ENCODE results near the gene SMAD5.

The SMAD5 gene

DNA sequence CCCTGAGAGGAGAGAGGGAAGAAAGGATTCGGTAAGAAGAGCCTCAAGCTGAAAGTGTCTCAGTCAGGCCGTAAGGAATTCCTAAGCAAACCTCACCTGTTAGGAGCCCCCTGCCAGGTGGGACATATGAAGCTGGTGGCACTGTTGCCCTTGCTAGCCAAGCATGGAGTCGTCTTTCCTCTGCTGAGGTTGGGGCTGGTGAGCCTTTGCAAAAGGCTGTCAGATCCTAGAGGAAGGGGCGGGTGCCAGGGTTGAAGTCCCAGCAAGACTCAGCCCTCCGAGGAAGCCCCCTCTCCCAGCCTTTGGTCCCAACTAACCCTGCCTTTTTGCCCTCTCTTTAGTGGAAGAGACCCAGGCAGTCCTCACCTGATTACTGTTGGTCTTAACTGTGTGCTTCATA, 65.8 kb downstream of the SMAD5 start:
- no peak for FAIRE-seq

DNA sequence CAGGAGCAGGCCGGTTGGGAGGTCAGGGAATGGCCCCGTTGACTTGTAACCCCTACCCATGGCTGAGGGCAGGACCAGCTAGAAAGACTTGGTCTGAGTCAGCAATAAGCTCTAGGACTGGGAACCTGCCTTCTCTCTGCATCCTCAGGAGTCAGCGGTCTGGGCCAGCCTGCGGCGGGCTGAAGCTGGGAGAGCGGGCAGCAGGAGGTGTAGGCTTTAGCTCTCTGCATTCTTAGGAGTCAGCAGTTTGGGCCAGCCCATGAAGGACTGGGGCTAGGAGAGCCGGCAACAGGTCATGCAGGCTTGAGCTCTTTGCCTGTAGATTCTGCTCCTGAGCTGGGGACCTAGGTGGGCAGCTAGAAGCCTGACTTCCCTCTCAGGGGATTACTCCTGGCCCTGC, 66.8 kb downstream of the SMAD5 start:
- FAIRE-seq = no peak

DNA sequence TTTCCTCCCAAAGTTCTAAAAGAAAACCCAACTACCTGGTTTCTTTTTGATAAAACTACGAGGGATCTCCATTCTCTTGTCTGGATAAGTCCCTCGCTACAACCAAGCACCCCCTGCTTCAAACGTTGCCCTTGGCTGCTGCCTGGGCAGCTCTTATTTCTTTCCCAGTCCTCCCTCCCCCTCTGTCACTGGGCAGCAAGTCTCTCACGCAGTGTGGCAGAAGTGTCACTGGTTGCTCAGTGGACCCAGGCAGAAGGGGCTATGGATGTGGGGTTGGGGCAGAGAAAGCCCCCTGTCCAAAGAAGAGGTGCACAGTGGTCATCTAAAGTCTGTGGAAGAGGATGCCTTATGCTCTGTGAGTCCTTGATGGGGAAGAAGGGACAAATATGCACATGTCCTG, 67.5 kb downstream of the SMAD5 start:
- FAIRE-seq = no peak

DNA sequence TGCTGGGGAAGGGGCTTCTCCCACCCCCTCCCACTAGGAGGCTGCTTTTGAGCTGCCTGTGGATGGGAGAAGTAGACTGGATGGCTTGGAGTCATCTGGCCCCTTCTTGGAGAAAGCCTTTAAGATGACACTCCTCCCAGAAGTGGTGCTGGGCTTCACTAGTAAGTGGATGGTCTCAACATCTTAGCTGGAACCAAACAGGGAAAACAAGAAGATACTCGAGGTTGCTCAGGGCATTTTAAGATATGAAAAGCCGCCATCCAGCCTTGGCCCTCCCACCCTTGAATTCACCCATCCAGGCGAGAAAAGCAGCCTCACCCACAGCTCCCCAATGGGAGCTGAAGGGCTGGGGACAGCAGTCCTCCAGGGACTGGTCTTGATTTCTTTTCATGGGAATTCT, 68.1 kb downstream of the SMAD5 start:
- no peak for FAIRE-seq

DNA sequence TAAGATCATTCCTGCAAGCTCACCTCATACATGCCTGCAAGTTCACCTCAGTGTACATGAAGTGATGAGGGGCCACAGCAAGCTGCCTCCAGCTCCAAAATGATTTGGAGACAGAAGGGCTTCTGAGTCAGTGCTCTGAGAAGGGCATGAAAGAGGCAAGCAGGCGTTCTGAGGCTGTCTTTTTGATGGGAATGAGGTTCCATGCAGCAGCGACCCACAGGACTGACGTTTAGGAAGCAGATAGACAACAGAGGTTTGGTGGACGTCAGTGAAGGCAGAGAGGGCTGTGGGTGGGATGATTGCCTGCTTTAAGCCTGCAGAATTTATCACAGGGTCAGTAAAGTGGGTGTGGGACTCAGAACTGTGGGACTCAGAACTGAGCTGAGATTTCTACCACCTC, 69.2 kb downstream of the SMAD5 start:
- no peak for FAIRE-seq

DNA sequence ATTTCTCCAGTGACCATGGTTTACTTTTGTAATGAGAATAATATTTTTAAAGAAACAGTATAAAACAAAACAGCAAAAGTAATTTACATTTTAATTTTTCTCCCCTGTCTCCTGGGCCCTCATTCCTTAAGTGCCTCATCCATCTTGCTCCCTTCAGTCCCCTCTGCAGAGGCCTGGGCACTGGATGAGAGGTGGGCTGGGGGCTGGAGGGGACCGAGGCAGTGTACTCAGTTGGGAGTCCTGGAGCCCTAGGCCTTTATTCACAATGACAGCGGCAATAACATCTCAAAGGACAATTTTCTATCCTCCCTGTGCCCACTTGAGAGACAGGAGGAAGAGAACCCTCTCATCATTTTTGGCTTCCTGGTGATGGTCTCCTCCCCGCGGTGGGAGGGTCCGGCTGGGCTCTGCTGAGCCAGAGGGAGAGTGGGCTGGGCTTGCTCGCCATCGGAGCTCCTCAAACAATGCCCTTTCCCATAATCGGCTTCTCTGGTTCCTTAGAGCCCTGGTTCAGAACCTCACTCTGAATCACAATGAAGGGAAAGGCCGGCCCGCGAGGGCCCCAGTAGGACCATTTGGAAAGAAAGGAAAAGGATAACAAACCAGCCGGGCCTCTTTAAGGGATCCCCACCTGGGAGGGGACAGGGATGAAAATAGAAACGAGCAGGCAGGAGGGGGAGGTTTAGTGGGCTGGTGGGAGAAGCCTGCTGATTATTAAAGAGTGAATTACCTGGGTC, 70.0 kb downstream of the SMAD5 start:
- FAIRE-seq = no peak

DNA sequence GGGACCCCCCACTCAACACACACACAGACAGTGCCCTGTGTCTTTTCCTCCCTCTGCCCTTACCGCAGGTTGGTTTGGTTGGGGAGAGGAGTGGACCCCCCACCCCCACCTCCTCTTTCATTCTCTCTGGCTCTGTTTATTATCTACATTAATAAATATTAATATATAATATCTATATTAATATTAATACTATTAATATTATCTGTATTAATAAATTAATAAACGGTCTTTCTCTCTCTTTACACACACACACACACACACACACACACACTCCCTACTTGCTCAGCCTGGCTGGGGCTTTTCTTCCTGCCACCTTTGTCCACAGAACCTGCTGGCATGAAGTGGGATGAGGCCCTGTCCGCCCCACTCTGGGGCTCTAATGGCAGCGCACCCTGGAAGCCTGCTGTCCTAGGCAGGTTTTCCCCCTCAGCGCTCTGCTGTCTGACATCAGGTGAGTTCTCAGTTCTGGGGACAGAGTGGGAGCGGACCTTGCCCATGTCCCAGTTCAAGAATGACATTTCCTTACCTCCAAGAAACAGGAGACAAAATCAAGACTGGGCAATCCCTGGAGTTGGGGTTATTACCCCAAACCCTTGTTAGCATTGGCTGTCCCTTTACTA, 70.8 kb downstream of the SMAD5 start:
- no peak for FAIRE-seq

DNA sequence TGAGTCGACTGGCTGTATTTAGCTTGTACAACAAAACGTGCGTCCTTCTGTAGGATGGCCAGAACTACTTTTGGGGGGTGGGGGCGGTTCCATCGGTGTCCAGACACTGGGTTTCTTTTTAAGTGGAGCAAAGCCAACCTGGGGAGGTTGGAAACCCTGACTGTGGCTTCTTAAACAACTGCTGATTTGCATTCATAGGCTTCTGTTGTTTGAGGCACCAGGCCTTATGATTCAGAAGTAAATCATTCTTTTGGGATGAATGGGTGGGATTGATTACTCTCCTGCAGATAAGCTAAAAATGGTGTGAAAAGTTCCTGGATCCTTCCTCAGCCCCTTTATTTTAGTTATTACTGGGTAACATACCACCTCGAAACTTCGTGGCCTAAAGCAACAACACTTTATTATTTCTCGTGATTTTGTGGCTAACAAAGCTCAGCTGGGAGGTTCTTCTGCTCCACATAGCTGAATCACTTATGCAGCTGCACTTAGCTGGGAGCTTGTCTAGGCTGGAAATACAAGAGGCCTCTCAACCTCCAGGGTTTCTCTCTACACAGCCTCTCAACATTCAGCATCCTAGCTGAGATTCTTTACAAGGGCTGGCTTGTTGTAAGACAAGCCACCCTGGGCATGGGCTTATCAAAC, 72.5 kb downstream of the SMAD5 start:
- no peak for FAIRE-seq

DNA sequence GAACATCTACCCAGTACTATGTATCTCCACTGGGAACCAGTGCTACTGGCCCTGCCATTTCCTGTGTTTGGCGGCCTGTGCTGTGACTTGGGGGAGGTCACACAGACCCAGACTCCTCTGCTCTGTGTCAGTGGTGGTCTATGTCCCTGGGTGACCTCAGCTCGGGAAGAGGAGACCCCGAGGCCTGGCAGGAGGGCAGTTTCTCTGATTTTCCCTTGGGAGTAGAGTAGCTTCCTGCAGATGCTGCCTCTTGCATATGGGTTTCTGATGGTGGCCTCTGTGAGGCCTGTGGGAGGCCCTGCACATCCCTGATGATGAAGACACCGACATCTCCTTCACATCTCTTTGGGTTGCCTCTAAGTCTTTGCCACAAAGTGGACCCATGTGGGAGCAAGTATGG, 73.3 kb downstream of the SMAD5 start:
- FAIRE-seq = no peak

DNA sequence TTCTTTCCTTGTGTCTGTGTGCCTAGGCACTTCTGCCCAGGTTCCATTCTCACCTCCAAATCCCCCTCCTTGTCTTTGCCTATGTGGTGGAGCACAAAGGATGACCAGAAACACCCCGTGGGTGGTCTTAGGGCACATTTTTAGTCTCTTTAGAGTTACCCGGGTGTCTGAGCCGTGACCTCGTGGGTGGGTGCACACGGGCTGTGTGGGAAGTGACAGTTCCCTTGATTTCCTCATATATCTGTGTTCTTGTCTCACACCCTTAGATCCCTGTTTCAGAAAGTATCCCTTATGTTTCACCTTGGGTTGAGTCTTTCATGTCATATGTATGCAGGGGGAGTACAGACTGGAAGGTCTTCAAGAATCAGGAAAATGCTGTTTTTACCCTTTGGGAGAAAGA, 73.7 kb downstream of the SMAD5 start:
- no peak for FAIRE-seq

DNA sequence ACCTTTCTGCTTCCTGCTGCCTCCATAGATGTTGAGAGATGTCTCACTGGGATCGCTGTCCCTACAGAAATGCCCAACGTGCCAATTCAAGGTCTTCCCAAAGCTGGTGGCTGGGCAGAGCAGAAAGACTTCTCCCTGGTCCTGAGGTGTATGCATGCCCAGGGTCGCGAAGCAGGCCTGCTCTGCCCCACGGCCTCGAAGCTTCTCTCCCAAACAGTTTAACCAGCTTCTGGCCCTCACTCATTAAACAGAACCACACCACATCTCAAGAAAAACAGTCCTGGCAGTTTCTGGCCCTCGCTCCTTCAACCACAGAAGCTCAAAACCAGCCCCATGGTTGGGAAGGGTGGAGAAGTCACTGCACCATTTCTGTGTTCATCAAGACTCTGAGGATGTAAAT, 75.0 kb downstream of the SMAD5 start:
- FAIRE-seq = no peak

DNA sequence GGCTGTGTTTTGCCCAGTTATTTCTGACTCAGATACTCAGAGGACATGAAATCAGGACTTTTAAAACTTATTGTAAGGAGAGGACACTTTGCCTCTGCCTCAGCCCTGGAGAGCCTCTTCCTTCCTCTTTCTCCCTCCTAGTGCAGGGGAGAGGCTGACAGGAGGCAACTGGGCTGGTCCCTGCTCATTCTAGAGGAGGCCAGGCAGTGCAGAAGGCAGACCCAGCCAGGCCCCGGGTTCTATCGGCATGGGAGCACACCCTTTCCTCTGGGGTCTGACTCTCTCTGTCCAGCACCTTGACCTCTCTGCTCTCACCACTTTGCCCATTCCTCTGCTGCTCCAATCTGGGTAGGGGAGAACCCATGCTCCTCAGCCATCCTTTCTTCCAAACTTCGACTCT, 76.3 kb downstream of the SMAD5 start:
- no peak for FAIRE-seq

DNA sequence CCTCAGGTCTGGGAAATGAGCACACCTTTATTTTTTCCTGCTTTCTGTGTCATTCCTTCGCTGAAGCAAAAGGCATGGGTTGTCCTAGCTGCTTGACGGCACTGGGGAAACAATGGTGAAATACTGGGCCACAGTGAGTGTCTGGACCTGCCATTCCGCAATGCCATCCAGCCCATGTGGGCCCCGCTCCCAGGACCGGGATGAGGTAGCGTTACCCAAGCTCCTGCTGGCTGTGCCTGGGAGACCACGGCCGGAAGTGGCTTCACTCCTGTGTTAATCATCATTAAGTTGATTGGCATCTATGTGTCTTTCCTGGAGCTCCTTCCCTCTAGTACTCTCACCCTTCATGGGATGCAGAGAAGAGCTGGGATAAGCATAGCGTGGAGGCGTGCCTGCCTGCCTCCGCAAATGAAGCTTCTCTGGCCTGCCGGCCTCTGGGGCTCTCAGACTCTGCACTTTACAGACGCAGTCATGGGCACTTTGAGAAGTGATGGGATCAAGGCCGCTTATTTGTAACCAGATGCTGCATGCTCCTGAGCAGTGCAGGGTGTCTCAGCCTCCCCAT, 76.8 kb downstream of the SMAD5 start:
- FAIRE-seq = no peak

DNA sequence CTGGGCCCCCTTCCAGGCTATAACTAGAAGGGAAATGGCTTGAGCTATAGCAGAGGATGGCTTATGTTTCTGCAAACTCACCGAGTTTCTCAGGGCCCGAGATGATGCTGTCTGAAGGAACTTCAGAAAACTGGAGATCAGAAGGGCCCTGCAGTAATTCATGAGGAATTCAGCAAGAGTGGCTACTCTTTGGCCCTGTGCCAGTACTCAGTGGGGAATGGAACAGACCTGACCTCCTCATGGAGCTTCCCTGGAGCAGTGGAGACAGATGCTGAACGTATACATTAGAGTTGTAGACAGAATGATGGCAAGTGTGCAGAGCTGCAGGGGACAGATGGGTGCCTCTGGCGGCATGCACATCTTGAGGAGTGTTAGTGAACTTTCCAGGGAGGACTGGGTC, 77.6 kb downstream of the SMAD5 start:
- FAIRE-seq = no peak

DNA sequence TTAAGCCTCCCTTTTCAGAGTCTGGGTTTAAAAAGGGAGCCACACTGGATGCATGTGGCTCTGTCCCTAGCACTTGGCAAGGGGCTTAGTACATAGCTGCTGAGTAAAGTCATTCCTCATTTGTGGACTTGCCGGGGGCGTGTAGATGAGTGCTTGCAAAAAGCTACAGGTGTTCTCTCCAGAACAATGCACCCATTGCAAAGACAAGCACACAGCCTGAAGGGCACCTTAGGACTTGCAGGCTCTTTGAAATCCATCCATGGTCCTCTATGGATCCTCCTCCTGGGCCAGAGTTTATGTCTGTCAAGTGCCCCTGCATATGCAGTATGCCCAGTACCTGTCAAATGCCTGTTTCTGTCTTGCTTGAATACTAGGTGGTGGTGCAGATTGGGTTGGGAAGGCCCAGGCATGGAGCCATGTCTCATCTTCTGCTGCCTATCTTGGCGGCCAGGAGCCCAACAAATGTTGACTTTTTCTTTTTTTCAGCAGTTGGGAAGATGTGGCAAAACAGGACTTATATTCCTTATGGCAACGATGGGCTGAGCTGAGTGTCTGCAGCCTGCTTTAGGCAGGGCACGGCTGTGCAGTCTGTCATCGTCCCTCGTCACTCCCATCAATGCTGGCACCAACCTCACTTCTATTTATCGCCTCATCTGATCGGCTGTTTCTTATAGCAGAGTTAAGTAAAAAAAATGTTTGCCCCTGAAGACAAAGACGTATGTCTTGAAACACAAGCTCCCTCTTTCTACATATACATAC, 78.8 kb downstream of the SMAD5 start:
- no peak for FAIRE-seq

DNA sequence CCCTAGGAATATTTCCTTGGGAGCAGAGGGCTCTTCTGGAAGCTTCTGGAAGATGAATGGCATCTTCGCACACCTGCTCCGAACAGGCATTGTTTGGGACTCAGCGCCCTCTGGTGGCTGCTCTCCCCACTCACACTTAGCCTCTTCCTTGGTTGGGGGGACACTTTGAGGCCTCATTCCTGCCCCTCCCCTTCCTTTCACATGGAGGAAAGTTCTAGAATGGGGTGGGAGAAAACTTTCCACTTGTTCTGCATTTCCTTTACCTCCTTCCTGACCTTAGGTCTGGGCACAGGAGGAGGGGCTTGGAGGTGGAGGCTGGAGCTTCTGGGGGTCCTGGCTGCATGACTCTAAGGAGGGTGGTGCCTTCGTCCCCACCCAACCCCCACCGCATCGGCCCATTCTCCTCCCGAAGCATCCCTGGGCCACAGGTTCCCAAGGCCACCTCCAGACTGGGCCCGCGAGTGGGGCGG, 79.6 kb downstream of the SMAD5 start:
- FAIRE-seq = no peak

DNA sequence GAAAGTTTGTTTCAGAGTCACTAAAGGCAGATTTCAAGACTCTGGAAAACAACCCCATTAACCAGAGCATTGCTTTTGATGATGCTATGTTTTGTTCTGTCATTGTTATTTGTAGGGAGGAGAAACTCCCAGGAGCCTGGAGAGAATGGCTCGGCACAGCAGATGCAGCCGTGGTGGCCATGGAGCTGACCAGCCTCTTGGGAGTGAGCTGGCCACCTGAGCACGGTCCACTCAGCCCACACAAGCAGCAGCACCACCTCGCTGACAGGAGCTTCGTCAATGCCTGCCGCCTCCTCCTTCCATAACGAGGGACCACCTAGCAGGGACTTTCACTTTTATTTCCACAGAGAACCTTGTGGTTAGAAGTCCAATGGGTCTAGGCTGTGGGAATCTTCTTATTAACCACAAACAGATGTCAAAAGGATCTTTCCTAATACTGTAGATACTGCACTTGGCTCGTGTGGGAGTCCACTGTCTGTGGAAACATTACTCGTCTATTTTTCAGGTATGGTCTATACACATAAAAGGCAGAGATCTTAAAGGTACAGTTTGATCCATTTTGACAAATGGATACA, 81.4 kb downstream of the SMAD5 start:
- no peak for FAIRE-seq

DNA sequence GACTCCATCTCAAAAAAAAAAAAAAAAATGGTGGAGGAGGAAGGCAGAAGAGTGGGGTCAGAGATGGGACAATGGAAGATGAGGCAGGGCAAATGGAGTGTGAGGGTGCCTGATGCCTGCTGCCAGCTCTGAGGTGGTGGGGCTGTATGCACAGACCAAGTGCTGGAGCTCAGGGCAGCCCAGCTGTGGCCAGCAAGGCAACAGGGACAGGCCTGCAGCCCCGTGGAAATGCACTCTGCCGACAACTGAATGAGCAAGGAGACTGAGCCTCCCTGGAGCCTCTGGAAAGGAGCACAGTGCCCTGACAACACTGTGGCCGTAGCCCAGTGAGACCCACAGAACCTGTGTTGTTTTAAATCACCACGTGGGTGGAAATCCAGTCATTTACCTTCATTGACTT, 83.2 kb downstream of the SMAD5 start:
- FAIRE-seq = no peak

DNA sequence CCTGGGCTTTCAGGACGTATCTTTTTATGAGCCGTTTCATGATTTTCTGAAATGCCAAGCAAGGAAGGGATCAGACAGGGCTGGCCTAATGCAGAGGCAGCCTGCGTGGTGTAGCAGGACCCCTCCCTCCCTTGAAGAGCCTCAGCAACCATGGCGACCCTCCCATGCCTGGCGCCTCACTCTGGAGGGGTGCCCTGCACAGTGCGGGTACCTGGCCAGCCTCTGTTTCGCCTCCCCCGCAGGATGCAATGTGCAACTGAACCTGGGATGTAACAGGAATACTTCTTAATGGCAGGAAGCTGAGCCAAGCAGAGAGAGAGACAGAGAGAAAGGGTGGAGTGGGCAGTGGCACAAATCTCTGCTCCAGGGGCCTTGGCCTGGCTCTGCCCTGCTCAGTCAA, 83.6 kb downstream of the SMAD5 start:
- no peak for FAIRE-seq

DNA sequence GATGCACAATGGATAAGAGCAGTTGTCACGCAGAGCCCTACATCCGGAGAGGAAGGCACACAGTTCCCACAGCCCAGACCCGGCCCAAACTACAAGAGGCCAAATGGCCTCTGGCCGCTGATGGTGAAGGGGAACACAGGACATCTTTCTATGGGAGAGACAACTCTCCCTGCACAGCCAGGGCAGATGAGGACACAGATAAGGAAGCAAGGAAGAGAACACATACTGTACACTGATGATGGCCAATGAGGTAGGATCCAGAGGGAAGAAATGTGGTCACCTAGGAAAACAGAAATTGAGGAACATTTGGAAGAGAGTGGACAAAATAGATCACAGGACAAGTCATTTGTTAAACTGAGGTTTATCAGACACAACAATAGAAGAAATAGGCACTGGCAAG, 88.7 kb downstream of the SMAD5 start:
- no peak for FAIRE-seq

DNA sequence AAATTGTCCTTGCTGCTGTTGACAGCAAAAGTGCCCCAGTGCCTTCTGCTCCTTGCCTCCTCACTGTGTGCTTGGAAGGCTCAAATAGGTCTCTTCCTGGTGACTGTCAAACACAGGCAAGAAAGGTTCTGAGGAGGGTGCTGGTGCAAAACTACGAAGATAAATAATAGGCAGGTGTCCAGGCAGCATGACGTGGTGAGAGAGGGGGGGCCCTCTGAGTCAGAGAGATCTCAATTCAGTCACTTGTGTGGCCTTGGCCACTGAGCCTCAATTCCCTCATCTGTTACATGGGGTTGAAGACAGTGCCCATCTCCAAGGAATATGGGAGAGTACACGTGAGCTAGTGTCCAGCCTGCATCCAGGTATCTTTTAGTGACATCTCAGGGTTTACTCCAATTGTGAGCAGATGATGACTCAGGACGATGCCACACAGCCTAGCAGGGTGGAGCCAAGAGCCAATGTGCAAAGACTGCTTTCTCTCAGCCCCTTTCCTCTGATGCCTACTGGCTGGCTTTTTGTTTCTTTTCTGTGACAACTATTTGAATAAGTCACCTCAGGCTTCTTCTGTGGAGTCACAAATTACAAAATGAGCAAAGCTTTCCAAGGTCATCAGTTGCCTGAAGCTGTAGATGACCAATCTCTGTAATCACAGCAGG, 90.1 kb downstream of the SMAD5 start:
- FAIRE-seq = no peak

DNA sequence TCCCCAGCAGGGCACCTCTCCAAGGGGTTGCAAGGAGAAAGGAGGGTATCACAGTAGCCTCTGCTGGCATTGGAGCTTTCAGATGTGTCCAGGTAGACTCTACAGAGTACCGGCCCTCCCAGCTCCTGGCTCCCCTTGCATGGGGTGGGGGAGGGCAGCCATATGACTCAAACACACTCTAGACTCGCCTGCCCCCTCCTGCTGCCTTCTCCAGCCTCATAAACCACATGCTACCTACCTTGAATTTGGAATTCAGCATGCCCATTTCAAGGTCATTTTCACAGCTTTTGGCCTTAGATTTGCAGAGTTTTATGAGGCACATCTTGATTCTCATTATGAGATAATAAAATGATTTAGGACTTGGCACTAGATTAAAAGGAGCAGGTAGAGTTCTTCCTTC, 93.2 kb downstream of the SMAD5 start:
- no peak for FAIRE-seq
